H7 (cell line): ENCODE measurements around the gene ALDH2. TPM values are rescaled to one million over a fixed set of nuclear protein-coding genes. Genes with fewer than 3 reads are reported as not detected.

Source experiments
- DNase-seq: peaks from one replicate; pipeline ENCODE4 v3.0.0; 2012
- H3K27me3 ChIP-seq: 2 replicates; pipeline ENCODE4 v1.6.0; 2011; ENCODE audit warnings: mild to moderate bottlenecking, low read length; ENCODE audit not compliant: control insufficient read depth, insufficient read depth
- H3K36me3 ChIP-seq: replicated peaks from 2 replicates; pipeline ENCODE4 v1.5.1; 2011; ENCODE audit warnings: low read length; ENCODE audit not compliant: control insufficient read depth, insufficient read depth
- H3K4me3 ChIP-seq: 2 replicates; pipeline ENCODE4 v1.5.1; 2011; ENCODE audit warnings: low read depth, mild to moderate bottlenecking, control low read depth, low read length, moderate library complexity; ENCODE audit not compliant: insufficient read depth
- total RNA-seq: library from RNA; depleted of rRNA; stranded (reverse); fragments of >200 nt; shearing (Covaris generic); gene quantifications from 2 replicates; pipeline ENCODE4 v1.2.3, GENCODE V29; 2014; rRNA removed

The ALDH2 gene
- total RNA-seq, 1 experiment from 2014 or later = 55.9 TPM

DNA sequence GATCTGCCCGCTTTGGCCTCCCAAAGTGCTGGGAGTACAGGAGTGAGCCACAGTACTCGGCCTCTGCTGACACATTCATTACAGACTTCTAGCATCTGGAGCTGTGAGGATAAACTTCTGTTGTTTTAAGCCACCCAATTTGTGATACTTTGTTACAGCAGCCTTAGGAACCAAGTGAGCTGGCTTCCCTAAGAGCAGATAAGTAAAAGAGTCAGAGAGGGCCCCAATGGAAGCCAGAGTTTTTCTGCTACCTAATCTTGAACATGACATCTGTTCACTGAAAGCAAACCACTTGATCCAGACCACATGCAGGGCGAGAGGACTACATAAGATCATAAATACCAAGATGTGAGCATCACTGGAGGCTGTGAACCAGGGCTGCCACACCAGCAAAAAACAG is 71.6 kb downstream of the ALDH2 start:
- Histone ChIP-seq H3K4me3 (no peak overlapping the region), H3K27me3 (no peaks in the 10 kb centered on the region), H3K36me3 (peaks cover 4% of the 10 kb centered on the region; the same call in 1 of the 2 replicates)
- DNase-seq = peak; percentile 3

DNA sequence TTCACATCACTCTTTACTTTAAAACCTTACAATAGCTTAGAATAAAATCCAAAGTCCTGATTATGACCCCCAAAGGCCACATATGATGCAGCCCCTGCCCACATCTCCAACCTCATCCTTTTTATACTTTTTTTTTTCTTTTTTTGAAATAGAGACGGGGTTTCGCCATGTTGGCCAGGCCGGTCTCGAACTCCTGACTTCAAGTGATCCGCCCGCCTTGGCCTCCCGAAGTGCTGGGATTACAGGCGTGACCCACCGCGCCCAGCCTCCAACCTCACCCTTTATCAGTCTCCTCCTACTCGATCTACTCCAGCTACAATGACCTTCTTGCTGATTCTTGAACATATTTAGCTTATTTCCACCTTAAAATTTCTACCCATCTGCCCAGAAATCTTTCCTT is 74.1 kb downstream of the ALDH2 start:
- DNase-seq = no peak
- Histone ChIP-seq H3K4me3 (peak overlapping the region; percentile 66), H3K27me3 (no peaks in the 10 kb centered on the region), H3K36me3 (peaks cover 7% of the 10 kb centered on the region)

DNA sequence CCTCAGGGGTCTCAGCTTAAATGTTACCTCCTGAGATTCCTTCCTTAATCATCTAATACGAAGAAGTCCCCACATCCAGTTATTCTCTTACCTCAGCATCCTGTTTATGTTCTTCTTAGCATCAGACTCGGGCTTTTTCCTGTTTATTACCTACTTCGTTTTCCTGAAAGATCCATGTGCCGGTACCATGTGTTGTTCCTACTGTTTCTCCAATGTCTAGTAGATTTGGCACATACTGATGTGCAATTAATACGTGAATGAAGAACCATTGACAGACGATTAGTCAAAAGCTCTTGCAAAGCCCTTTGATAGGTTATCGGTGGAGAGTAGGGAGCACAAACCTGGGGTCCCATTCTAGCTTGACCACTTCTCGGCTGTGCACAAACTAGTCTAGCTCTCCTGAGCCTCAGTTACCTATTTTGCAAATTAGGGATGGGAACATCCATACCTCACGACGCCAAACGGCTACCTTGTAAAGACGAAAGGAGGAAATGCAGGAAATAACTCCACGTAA is 74.6 kb downstream of the ALDH2 start:
- no peaks in the 10 kb centered on the region for H3K27me3 ChIP-seq
- DNase-seq = peak; percentile 54
- H3K4me3 ChIP-seq = peak overlapping the region; percentile 66
- peaks cover 7% of the 10 kb centered on the region for H3K36me3 ChIP-seq

DNA sequence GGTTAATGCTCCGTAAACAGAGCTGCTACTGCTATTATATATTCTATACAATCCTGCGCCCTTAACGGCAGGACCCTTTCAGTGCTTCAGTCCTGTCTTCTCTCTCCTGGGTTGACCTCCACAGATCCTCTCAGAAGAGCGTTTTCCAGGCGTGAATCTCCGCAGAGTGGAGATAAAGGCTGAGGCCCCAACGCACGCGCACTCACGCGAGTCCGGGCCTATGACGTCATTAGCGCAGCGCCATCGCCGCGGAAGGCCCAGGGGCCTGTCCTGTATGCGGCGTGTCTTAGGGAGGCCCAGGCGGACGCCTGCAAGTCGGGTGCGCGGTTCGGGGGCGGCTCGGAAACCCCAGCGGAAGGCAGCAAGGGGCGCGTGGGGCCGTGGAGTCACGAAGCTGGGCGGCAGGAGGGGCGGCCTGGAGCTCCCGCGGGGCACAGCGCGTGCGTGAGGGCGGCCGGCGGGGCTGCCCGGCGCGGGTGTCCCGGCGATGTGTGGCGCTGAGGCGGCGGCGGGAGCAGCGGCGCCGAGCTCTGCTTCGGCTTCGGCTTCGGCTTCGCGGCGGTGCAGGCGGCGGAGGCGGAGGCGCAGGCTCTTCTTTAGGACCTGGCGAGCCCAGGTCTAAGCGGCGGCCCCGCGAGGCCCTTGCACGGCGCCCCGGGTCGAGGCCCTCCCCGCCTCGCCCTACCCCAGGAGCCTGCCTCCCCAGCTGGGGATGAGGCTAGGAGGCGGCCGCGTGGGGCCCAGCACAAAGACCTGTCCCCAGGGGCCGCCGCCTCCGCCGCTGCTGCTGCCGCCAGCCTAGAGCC is 75.2 kb downstream of the ALDH2 start, which contains the start of gene MAPKAPK5:
MAPKAPK5 (plus strand) TSS at position 479 of the 806 bp plus-strand sequence. CDS start 506 bp downstream, outside the sequence.
- Histone ChIP-seq H3K27me3 (no peaks in the 10 kb centered on the region), H3K36me3 (peaks cover 7% of the 10 kb centered on the region), H3K4me3 (peak within 1 kb of the TSS; percentile 66)
- peak; percentile 98 for DNase-seq

DNA sequence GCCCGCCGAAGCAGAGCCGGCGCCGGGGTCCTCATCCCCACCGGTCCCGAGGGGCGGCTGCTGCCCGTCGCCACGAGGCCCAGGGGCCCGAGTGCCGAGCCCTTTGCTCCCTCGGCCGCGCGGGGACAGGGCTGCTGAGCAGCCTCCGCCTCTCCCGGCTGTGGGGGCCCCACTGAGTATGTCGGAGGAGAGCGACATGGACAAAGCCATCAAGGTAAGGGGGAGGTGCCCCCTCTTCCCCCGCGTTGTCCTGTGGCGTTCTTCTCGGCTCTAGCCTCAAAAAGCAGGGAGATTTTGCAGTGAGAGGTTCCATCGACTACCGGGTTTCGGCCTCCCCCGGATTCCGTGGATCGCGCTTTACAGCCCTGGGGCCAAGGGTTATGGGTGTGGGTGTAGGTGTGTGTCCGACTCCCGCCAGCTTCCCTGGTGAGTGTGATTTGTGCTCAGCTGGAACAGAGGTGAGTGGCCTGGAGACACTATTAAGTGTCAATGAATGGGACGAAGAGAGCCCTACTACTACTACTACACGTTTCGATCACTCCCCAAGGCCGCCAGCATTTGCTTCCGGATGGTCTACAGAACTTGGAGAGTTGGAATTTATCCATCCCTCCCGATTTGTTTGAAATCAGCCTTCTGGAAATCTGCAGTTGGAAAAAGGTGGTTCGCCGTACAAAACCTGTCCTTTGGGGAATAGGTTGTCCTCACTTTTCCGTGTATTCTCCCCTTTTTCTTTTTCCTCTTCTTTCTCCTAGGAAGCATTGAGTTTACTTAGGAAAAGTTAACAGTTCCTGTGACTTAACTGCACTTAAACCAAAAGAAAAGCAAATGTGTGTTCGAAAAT is 76.0 kb downstream of the ALDH2 start:
- peaks cover 7% of the 10 kb centered on the region for H3K36me3 ChIP-seq
- H3K27me3 ChIP-seq = no peaks in the 10 kb centered on the region
- DNase-seq = peak; percentile 51
- peak overlapping the region; percentile 66 for H3K4me3 ChIP-seq

DNA sequence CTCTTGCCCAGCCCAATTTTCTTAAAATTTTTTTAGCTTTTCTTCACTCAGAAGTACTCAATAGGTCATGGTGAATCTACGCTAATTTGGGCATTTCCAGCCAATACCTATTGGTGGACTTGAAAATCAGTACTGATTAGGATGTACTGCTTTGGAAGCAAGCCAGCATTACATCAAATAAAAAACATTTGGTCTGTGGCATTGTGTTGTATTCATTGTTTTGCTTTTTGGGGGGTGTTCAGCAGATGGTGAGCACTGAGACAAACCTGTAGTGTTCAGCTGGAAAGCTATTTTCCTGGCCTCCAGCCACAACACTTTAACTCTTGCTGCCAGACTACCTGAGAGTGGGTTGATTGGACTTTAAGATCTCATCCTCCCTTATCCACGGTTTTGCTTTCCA is 79.3 kb downstream of the ALDH2 start:
- H3K27me3 ChIP-seq = no peaks in the 10 kb centered on the region
- H3K4me3 ChIP-seq = no peak overlapping the region
- DNase-seq = no peak
- H3K36me3 ChIP-seq = peaks cover 3% of the 10 kb centered on the region

DNA sequence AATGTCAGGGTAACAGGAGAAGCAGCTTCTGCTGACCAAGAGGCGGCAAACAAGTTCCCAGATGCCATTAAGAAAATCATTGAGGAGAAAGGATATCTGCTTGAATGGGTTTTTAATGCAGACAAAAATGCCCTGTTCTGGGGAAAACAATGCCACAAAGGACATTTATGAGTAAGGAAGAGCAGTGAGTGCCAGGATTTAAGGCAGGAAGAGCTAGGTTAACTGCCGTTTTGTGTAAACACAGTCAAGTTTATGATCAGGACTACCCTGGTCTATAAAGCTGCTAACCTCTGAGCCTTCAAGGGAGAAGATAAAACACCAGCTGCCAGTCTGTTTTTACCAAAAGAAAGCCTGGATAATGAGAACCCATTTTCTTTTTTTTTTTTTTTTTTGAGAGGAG is 83.8 kb downstream of the ALDH2 start:
- DNase-seq = no peak
- no peaks in the 10 kb centered on the region for H3K27me3 ChIP-seq
- no peak overlapping the region for H3K4me3 ChIP-seq

DNA sequence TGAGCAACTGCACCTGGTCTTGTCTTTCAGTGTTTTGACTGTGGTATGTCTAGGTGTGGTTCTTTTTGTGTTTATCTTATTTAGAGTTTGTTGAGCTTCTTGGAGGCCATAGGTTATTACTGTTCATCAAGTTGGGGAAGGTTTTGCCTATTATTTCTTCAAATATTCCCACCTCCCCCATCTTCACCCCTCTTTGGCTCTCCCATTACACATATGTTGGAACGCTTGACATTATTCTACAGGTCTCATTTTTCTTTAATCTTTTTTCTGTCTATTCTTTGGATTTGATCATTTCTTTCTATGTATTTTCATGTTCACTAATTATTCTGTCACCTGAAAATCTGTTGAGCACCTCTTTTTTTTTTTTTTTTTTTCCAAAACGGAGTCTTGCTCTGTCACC is 91.5 kb downstream of the ALDH2 start:
- Histone ChIP-seq H3K4me3 (no peak overlapping the region), H3K36me3 (no peaks in the 10 kb centered on the region)

More for the DNA sequence above, 83.8 kb downstream of the ALDH2 start:
- no peaks in the 10 kb centered on the region; the same call in 1 of the 2 replicates for H3K36me3 ChIP-seq

DNA sequence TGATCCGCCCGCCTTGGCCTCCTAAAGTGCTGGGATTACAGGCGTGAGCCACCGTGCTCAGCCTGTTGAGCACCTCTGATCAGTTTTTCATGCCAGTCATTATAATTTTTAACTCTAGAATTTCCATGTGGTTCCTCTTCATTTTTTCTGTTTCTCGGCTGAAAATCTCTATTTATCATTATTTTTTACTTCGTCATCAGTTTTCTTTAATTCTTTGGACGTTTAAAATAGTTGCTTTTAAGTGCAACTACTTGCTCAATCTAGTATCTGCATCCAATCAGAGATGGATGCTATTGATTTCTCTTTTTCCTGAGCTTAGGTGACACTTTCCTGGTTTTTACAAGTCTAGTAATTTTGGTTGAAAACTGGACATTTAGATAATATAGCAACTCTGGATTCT is 92.0 kb downstream of the ALDH2 start:
- H3K4me3 ChIP-seq = no peak overlapping the region
- H3K27me3 ChIP-seq = no peaks in the 10 kb centered on the region
- no peaks in the 10 kb centered on the region for H3K36me3 ChIP-seq
- DNase-seq = no peak

More for the DNA sequence above, 91.5 kb downstream of the ALDH2 start:
- no peaks in the 10 kb centered on the region for H3K27me3 ChIP-seq
- DNase-seq = no peak

DNA sequence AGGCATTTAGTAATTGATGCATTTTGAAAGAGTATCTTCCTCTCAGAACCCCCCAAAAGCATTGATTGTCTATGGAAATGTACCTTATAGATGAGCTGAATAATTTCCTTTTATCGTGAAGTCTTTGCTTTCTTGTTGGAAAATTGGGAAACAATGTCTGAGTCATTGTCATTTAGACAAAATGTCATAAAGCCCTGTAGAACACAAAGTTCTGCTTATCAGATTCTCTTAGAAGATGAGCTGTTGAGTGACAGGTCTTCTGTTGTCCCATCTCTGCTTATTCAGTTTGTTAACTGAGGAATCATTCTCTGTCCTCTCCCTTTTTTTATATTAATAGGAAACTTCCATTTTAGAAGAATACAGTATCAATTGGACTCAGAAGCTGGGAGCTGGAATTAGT is 98.2 kb downstream of the ALDH2 start:
- H3K27me3 ChIP-seq = no peaks in the 10 kb centered on the region
- no peak for DNase-seq
- H3K36me3 ChIP-seq = peaks cover 2% of the 10 kb centered on the region; the same call in 1 of the 2 replicates
- H3K4me3 ChIP-seq = no peak overlapping the region

Other genes starting within 250 kb of the ALDH2 start
- gene ATXN2, start 167.6 kb upstream of the ALDH2 start, total RNA-seq = 14.4 and 28.7 TPM in 2 replicates
- gene BRAP, start 81.0 kb upstream of the ALDH2 start, total RNA-seq = 15.6 and 20.4 TPM in 2 replicates
- 20.7 and 24.5 TPM in 2 replicates for gene ACAD10, start 80.9 kb upstream of the ALDH2 start, total RNA-seq
- gene MAPKAPK5, start 75.3 kb downstream of the ALDH2 start, total RNA-seq = 102 and 130 TPM in 2 replicates
- 9.2 and 10.1 TPM in 2 replicates for gene TMEM116, start 246.2 kb downstream of the ALDH2 start, total RNA-seq
- 110 and 116 TPM in 2 replicates for gene ERP29, start 246.5 kb downstream of the ALDH2 start, total RNA-seq